GM19035 (cell line): Measurements from ENCODE around the gene FGF9.

Source experiments
- ATAC-seq: cut with Tn5 transposase; IDR thresholded peaks from one replicate; pipeline ENCODE4 v1.9.1; 2021; ENCODE audit not compliant: unreplicated experiment

Gene FGF9

DNA sequence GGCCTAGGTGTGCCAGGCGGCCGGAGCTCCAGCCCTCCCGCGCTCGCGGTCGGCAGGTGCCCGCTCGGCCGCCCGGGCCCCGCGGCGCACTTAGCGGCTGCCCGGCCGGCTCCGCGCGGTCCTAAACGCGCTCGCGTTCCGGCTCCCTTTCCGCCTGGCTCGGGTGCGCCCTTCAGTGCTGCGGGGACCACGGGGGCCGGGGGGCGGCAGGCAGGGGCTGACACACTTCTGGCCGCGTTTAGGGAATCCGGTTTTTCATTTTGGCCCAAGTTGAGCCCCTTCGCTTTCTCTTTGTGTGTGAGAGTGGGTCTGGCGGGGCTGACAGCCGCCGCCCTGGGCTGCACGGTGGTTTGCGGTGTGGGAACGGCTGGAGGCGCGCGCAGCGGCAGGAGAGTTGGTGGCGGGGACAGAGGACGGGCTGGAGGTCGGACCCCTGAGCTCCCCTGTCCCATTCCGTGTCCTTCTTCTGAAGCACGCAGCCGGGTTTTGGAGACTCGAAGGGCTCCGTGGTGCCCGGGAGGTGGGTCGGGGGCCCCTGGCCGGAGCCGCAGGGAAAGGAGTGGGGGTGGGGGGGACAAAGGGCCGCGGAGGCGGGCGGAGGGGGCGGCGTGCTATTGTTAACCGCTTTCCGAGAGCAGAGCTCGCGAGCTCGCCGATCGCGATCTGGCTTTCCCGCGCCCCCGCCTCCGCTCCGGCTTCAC is 3.1 kb downstream of the FGF9 start:
- peak; percentile 35 for ATAC-seq

DNA sequence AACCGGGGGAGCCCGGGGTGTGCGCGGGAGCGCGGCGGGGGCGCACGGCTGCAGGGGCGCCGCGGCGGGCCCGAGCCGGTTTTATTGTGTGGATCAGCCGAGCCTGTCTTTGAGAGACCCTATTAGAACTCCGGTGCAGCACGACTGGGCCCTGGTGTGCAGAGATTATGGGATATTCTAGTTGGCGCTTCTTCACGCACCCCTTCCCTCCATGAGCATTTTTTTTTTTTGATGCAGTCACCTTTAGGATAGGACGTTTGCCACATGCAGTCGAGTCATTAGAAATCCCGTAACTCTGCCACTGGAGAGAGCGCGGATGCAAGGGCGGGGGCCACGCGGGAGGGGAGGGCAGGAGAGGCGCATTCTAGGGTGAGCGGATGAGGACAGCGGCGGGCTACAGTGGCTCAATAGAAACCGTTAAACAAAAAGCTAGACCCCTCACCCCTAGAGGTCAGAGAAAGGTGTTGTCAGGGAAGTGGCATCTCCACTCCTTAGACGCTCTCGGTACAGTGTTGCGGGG is 3.7 kb downstream of the FGF9 start:
- ATAC-seq: no peak

DNA sequence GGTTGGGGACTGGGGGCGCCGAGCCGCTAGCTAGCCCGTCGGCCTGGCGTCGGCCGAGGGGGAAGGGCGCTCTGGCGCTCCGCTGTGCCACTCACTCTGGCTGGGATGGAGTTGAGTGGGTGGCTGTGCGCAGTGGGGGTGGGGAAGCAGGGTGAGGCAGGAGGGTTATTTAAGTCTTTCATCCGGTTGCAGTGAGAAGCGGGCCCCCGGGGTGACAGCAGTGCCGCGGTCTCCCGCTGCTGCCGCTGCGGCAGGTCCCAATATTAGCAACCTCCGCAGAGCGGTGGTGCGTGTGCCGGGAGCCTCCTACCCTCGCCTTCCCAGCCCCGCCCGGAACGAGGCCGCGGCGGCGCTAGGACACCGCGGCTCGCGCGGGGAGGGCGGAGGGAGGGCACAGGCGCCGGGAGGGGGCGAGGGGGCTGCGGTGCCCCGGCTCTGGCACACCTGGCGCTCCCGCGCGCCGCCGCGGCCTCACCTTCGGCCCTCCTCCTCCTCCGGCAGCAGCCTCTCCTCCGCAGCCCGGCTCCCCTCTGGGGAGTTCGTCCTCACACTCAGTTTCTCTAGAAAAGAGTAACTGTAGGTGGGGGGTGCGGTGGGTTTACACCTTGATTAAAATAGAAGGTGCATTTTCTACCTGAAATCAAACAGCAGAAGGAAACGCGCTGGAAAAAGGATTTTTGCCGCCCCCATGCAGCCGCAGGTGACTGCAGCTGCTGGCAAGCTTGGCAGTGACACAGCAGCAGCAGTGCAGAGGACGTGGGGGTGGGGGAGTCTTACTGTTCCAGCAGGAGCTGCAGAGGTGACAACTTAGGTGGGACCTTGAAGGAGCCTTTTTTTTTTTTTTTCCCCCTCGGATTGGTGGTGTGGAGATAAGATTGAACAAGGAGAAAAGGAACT is 4.5 kb downstream of the FGF9 start:
- no peak for ATAC-seq

GRCh38 chr13:21676611-21677021 is 5.7 kb downstream of the FGF9 start:
- ATAC-seq: no peak

DNA sequence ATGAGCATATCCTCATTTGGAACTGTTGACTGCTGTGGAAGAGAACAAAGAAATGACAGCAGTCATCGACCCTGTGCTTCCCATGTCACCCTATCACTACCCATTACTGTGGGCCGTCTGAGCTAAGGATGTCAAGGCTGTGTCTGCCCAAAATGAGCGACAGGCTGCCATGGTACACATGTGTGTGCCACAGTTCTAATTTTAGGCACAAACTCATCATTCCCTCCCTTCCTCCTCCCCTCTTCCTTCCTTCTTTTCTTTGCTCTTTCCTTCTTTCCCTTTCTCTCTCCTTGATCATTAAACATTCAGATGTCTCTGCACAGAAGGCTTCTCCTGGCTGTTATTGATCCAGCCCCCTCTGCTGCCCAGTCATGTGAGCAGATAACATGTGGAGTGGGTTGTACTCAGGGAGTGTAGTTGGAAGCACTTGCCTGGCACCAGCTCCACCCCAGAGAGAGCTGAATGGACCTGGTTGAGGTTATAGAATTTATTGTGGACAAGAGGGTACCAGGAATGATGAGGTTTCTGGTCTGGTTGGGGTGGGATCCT is 6.3 kb downstream of the FGF9 start:
- no peak for ATAC-seq

DNA sequence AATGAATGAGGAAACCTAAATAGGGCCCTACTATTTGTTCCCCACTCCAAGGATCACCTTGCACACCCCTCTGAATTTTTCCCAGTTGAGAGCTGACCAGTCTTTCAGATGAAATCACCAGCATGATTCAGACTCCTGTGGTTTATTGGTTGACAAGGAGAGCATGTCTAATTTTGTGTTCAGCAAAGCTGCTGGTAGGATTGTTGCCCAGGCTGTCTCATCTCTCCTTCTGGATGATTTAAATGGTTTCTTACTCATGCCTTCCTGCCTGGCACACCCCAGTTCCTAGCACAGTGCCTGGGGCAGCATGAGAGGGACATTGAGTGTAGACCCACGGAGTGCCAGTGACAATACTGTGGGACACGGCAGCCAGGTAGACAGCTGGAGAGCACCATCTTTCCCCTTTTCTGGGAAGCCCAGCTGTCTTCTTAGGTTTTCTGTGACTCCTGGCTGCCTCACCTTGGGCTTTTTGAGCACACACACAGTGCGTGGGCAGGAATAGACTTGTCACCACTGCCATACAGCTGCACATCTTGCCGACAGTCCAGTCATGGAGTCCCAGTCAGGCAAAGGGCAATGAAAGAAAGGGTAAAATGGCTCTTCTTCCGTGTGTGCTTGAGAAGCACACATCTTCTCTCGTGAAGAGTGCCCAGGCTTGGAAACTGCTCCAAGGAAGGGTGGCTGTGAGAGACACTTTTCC is 12.3 kb downstream of the FGF9 start:
- no peak for ATAC-seq

DNA sequence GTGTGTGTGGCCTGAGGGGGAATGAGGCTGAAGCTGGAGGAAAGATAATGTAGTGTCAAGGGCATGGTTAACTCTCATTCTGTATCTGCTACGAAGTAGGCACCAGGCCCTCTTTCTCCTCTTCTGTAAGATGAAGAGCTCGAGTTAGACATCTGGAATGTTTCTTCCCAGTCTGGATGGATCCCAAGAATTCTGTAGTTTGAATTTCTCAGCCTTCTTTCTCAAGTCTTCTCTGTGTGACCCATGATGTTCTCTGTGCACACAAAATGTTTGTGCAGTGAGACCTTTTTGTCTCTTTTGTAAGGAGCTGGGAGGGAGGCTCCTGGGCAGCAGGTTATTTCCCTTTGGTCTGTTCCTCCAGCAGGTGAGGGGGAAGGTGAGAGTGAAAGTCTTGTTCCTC is 13.7 kb downstream of the FGF9 start:
- ATAC-seq: no peak

DNA sequence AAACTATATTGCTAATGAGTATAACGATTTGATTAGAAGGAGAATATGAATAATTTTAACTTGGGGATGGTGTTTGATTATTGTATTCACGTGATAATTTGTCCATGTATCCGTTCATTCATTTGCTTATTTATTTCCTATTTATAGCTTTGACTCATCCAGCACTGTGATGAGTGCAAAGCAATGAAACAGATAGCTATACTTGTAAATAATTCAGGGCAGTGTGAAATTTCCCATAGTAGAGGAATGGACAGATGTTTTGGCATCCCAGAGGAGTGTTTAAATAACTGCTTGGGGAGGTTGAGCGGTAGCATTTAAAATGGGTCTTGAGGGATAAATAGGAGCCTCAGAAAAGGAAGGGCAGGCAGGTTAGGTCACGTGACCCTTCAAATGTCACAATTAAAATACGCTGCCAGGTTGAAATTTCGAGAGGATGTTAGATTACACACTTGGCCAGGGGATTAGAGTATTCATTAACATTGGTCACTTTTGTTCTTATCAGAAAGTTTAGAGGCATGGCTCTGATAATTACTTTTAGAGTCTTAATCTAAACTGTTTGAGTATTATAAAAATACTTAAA is 14.7 kb downstream of the FGF9 start:
- ATAC-seq: no peak

DNA sequence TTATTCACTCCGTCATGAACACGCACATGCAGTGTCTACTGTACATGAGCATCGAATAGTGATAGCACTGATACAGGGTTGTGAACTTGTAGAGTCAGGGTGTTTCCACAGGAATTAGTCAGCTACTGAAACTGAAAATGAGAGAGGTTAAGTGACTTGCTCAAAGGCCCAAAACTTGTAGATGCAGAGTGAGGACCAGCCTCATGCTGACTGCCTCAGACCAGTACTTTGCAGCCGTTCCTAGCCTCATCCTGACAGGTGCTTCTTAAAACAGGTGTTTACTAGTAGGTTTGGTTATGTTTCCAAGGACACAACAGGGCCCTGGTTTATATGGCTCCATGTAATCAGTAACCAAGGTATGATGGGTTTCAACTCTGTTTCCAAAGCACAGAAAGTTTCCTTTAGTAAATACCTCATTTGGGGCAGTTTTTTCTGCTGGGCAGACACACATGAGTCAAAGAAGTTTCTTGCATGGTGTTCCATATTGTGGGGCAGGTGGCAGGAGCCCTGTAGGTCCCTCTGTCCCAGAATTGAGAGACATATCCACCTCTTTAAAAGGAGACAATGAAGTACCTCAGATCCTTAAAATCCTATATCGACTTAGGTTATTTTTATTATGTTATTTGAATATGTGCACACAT is 16.0 kb downstream of the FGF9 start:
- ATAC-seq: peak; percentile 99

DNA sequence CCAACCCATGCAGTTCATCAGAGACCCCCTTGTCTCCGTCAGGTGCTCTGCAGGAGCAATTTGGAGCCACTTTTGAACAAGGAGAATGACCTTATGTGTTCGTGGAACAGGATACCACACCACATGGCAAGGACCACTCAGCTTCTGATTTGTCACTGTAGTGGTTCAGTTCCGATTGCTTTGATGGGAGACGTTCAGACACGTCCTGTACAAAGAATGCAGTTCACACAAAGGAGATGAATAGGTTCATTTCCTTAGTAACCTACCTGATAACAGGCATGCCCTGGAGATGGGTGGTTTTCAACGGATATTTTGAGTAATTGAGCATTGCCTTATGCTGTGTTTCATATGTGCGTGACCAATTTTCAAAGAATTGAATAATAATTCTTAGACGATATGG is 17.2 kb downstream of the FGF9 start:
- ATAC-seq: no peak

DNA sequence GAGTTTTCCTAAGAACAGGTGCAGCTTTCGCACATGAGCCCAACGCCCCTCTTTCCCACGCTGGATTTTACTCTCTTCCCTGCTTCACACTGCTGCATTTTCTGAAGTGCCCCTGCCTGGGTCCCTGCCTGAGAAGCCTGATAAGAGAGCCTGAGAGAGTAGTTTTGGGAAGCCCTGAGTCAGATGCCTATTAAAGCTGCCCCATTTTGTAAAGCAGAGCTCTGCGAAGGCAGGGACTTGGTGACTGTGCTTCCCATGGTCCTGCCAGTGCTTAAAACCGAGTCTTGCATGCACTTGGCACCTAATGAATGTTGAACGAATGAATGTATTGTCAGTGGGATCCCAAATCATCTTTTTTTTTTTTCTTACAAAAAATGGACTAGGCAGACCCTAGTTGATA is 18.2 kb downstream of the FGF9 start:
- ATAC-seq: no peak

DNA sequence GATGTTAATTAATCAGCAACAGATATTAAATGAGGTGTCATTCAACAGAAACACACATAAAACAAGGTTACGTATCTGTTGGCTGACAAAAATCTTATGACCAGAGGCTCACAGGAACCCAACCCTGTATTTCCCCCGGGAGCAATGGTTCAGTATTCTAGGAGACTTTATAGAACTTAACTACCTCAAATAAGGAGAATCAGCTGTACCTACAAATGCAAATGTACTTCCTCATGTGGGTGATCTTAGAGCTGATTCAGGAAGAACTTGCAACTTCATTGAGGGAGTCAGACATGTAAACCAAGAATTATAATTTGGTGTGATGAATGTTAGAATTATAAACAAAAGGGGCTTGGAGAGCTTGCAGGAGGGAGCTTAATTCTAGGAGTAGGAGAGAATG is 20.1 kb downstream of the FGF9 start:
- ATAC-seq: no peak

- no peak for ATAC-seq
These were observed 20.6 kb downstream of the FGF9 start for GRCh38 chr13:21691500-21691899.

- ATAC-seq: no peak
These were observed 21.1 kb downstream of the FGF9 start for GRCh38 chr13:21691928-21692327.

DNA sequence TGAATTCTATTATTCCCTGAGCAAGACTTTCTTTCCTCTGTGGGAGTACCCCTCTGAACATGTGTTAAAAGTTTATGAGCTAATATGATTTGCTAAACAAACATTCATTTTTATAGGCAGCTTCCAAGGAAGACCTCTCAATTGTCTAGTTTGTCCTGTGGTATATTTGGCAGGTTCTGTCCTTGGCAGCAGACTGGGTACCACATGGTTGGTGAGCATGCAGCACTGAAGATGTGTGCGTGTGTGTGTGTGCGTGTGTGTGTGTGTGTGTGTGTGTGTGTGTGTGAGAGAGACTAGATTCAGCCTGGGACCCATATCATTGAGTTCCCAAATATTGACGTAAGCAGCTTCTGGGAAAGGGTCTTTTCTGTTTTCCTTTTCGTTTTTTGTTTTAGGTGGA is 24.0 kb downstream of the FGF9 start:
- ATAC-seq: no peak

- no peak for ATAC-seq
These were observed 24.7 kb downstream of the FGF9 start for GRCh38 chr13:21695546-21695945.

DNA sequence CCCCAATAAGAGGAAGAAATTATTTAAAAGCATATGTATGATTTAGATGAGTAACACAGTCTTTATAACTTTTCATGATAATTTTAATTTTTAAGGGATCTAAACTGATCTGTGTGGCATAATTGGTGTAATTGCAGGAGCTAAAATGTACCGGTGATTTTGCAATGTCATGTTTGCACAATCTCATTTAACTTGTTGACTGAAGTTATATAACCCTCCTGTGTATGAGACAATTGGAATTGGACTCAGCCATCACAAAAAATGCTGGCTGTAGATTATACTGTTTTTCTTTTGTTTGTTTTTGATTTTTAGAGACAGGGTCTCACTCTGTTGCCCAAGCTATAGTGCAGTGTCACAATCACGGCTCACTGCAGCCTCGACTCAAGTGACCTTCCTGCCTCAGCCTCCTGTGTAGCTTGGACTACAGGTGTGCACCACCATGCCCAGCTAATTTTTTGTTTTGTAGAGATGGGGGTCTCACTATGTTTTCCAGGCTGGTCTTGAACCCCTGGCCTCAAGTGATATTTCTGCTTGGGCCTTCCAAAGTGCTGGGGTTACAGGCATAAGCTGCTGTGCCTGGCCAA is 26.1 kb downstream of the FGF9 start:
- no peak for ATAC-seq

DNA sequence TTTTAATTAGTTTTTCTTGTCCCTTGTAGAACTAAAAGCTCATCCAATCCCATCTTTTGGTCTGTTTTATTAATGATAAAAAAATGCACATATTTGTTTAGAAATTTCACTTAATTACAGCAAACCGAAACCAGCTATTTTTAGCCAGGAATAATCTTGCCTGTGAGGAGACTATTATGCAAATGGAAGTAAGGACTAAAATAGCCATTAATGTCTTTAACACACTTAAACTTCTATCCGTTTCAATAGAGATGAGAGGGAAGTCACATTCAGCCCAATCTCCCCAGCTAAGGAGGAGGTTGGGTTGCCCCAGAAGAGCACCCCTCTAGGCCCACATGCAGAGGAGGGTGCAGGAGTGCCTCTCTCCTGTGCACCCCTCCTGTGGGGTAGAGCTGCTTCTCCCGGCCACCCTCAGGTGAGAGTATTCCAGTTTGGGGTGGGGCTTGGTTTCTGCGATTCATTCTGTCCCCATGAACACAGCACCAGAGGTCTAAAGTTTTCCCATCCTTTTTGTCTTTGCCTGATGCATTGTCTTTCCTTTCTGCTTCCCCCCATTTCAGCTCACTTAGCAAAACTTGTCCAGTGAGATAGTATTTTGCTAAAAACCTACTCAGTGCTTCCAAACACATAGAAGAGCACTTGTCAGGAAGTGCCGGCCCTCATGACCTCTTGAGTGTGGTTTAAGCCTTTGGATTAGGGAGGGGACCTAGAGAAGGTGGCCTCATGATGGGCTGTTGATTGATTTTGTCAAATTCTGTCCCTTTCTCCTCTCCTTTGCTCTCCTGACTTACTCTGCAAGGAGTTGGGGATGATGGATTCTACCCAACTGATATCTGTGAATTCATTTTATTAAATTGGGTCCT is 28.2 kb downstream of the FGF9 start:
- ATAC-seq: no peak

DNA sequence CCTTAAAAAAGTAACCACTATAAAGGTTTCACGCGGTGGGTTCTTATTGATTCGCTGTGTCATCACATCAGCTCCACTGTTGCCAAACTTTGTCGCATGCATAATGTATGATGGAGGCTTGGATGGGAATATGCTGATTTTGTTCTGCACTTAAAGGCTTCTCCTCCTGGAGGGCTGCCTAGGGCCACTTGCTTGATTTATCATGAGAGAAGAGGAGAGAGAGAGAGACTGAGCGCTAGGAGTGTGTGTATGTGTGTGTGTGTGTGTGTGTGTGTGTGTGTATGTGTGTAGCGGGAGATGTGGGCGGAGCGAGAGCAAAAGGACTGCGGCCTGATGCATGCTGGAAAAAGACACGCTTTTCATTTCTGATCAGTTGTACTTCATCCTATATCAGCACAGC is 30.6 kb downstream of the FGF9 start:
- no peak for ATAC-seq
